GM21447 (cell line): Measurements from ENCODE around the gene NEK11.
"Not testable (repeated sequence)": the region's sequence is repeated elsewhere in the genome, so short reads cannot be mapped to it uniquely, and the experiment has no call there.

Experiments
- ATAC-seq: cut with Tn5 transposase; IDR thresholded peaks from one replicate; pipeline ENCODE4 v1.9.1; 2021; ENCODE audit not compliant: unreplicated experiment

Gene NEK11

GRCh38 chr3:131353986-131354385 is 327.3 kb downstream of the NEK11 start:
- ATAC-seq = peak; percentile 17

GRCh38 chr3:131356006-131356595 is 329.4 kb downstream of the NEK11 start:
- no peak for ATAC-seq

- ATAC-seq = no peak
Measured at GRCh38 chr3:131357275-131357674, 330.6 kb downstream of the NEK11 start.

- no peak for ATAC-seq
Measured at GRCh38 chr3:131360191-131360755, 333.6 kb downstream of the NEK11 start.

- not testable (repeated sequence) for ATAC-seq
Measured at GRCh38 chr3:131361066-131361463, 334.4 kb downstream of the NEK11 start.

- ATAC-seq = no peak
Measured at GRCh38 chr3:131361464-131362421, 335.1 kb downstream of the NEK11 start.

- ATAC-seq = no peak
Measured at GRCh38 chr3:131363275-131363674, 336.6 kb downstream of the NEK11 start.

- no peak for ATAC-seq
Measured at GRCh38 chr3:131370935-131371687, 344.4 kb downstream of the NEK11 start.

GRCh38 chr3:131371688-131372066 is 345.0 kb downstream of the NEK11 start:
- no peak for ATAC-seq

GRCh38 chr3:131374741-131375140 is 348.1 kb downstream of the NEK11 start:
- ATAC-seq = no peak

- peak; percentile 15 for ATAC-seq
Measured at GRCh38 chr3:131380821-131381444, 354.3 kb downstream of the NEK11 start.

- peak; percentile 98 for ATAC-seq
Measured at GRCh38 chr3:131381445-131382291, 355.0 kb downstream of the NEK11 start, which contains the start of gene NUDT16. Gene NUDT16 (plus strand): TSS chr3:131381774. CDS start chr3:131381805, 31 bp downstream.

- no peak for ATAC-seq
Measured at GRCh38 chr3:131386429-131387165, 359.9 kb downstream of the NEK11 start.

- ATAC-seq = no peak
Measured at GRCh38 chr3:131387796-131388489, 361.3 kb downstream of the NEK11 start.

GRCh38 chr3:131388490-131388799 is 361.8 kb downstream of the NEK11 start:
- ATAC-seq = no peak

GRCh38 chr3:131390331-131390730 is 363.7 kb downstream of the NEK11 start:
- no peak for ATAC-seq

GRCh38 chr3:131393051-131393450 is 366.4 kb downstream of the NEK11 start:
- ATAC-seq = no peak

- no peak for ATAC-seq
Measured at GRCh38 chr3:131393868-131394267, 367.2 kb downstream of the NEK11 start.

GRCh38 chr3:131394400-131394799 is 367.7 kb downstream of the NEK11 start:
- ATAC-seq = no peak
